ENCODE results near the gene RCN1. TPM values are rescaled to one million over a fixed set of nuclear protein-coding genes. Genes with fewer than 3 reads are reported as not detected.

The RCN1 gene
- total and polyA plus RNA-seq, 2 experiments from 2014 or later = 534 to 557 TPM

- H3K4me2 ChIP-seq (ENCODE audit: unreplicated experiment) = no peak overlapping the region
- H4K20me1 ChIP-seq (ENCODE audit: insufficient read depth) = no peaks in the 10 kb centered on the region
- DNase-seq = no peak
- H3K27ac ChIP-seq = no peak overlapping the region
- 90% methylated on average over 5 of the region's 5 CpGs for WGBS, 2 experiments (ENCODE audit: low coverage in 1 of 2, low lambda C conversion rate in 2 of 2, missing lambda C conversion rate in 2 of 2)
- no peak overlapping the region for H3K9ac ChIP-seq
- TF ChIP-seq EZH2phosphoT487 (IDR thresholded peaks at IDR 0.05; ENCODE audit: insufficient read depth, low read depth) (no peak), EZH2 (IDR thresholded peaks at IDR 0.05; ENCODE audit: insufficient read depth, poor library complexity, severe bottlenecking) (no peak)
- no peaks in the 10 kb centered on the region for H3K9me3 ChIP-seq (ENCODE audit: low read depth)
- H3F3A ChIP-seq (ENCODE audit: insufficient read depth) = peaks cover 47% of the 10 kb centered on the region
- H3K4me1 ChIP-seq (ENCODE audit: insufficient read depth) = no peaks in the 10 kb centered on the region
- peaks cover 14% of the 10 kb centered on the region for H3K79me2 ChIP-seq (ENCODE audit: insufficient read depth)
- no peak overlapping the region for H2AFZ ChIP-seq
- peaks cover 58% of the 10 kb centered on the region for H3K36me3 ChIP-seq (ENCODE audit: low read depth)
- H3K4me3 ChIP-seq = no peak overlapping the region
- H3K9me2 ChIP-seq (ENCODE audit: insufficient read depth) = no peaks in the 10 kb centered on the region
- in situ Hi-C loops (cut with MboI) = no loop called here
- no peaks in the 10 kb centered on the region for H3K27me3 ChIP-seq (replicated peaks; ENCODE audit: insufficient read depth)
Measured at GRCh38 chr11:32103941-32104340, 13.1 kb downstream of the RCN1 start.

- Histone ChIP-seq H3K36me3 (ENCODE audit: low read depth) (peaks cover 39% of the 10 kb centered on the region), H3K9ac (no peak overlapping the region), H3F3A (ENCODE audit: insufficient read depth) (peaks cover 47% of the 10 kb centered on the region), H3K4me1 (ENCODE audit: insufficient read depth) (no peaks in the 10 kb centered on the region), H4K20me1 (ENCODE audit: insufficient read depth) (no peaks in the 10 kb centered on the region), H3K4me3 (no peak overlapping the region), H2AFZ (no peak overlapping the region), H3K9me2 (ENCODE audit: insufficient read depth) (no peaks in the 10 kb centered on the region), H3K79me2 (ENCODE audit: insufficient read depth) (no peaks in the 10 kb centered on the region), H3K4me2 (ENCODE audit: unreplicated experiment) (no peak overlapping the region), H3K27ac (no peak overlapping the region), H3K27me3 (replicated peaks; ENCODE audit: insufficient read depth) (no peaks in the 10 kb centered on the region), H3K9me3 (ENCODE audit: low read depth) (no peaks in the 10 kb centered on the region)
- in situ Hi-C loops (cut with MboI) = no loop called here
- no peak for DNase-seq
- WGBS, 2 experiments (ENCODE audit: low coverage in 1 of 2, low lambda C conversion rate in 2 of 2, missing lambda C conversion rate in 2 of 2) = 73 to 75% methylated on average over 7 of the region's 7 CpGs
- TF ChIP-seq EZH2phosphoT487 (IDR thresholded peaks at IDR 0.05; ENCODE audit: insufficient read depth, low read depth) (no peak), EZH2 (IDR thresholded peaks at IDR 0.05; ENCODE audit: insufficient read depth, poor library complexity, severe bottlenecking) (no peak)
Measured at GRCh38 chr11:32105871-32106560, 15.1 kb downstream of the RCN1 start.

- 53% methylated on average over 6 of the region's 6 CpGs for WGBS, 2 experiments (ENCODE audit: low coverage in 1 of 2, low lambda C conversion rate in 2 of 2, missing lambda C conversion rate in 2 of 2)
- H3K4me3 ChIP-seq = no peak overlapping the region
Measured at GRCh38 chr11:32107647-32108046, 16.8 kb downstream of the RCN1 start.

GRCh38 chr11:32108576-32108975, 17.7 kb downstream of the RCN1 start:
- in situ Hi-C loops (cut with MboI) = no loop called here
- no peak overlapping the region for H2AFZ ChIP-seq

More at GRCh38 chr11:32107647-32108046, 16.8 kb downstream of the RCN1 start:
- Histone ChIP-seq H2AFZ (no peak overlapping the region), H3K36me3 (ENCODE audit: low read depth) (peaks cover 22% of the 10 kb centered on the region), H3K27me3 (replicated peaks; ENCODE audit: insufficient read depth) (no peaks in the 10 kb centered on the region), H3F3A (ENCODE audit: insufficient read depth) (peaks cover 47% of the 10 kb centered on the region), H3K4me1 (ENCODE audit: insufficient read depth) (no peaks in the 10 kb centered on the region), H3K4me2 (ENCODE audit: unreplicated experiment) (no peak overlapping the region), H3K27ac (no peak overlapping the region), H3K79me2 (ENCODE audit: insufficient read depth) (no peaks in the 10 kb centered on the region), H4K20me1 (ENCODE audit: insufficient read depth) (no peaks in the 10 kb centered on the region), H3K9me3 (ENCODE audit: low read depth) (no peaks in the 10 kb centered on the region), H3K9ac (no peak overlapping the region), H3K9me2 (ENCODE audit: insufficient read depth) (no peaks in the 10 kb centered on the region)
- TF ChIP-seq EZH2phosphoT487 (IDR thresholded peaks at IDR 0.05; ENCODE audit: insufficient read depth, low read depth) = no peak
- TF ChIP-seq EZH2 (IDR thresholded peaks at IDR 0.05; ENCODE audit: insufficient read depth, poor library complexity, severe bottlenecking) = no peak
- no peak for DNase-seq
- in situ Hi-C loops (cut with MboI) = no loop called here

More at GRCh38 chr11:32108576-32108975, 17.7 kb downstream of the RCN1 start:
- no peaks in the 10 kb centered on the region for H3K79me2 ChIP-seq (ENCODE audit: insufficient read depth)
- peaks cover 44% of the 10 kb centered on the region for H3F3A ChIP-seq (ENCODE audit: insufficient read depth)
- H3K9me3 ChIP-seq (ENCODE audit: low read depth) = no peaks in the 10 kb centered on the region
- H3K4me1 ChIP-seq (ENCODE audit: insufficient read depth) = no peaks in the 10 kb centered on the region
- no peak overlapping the region for H3K9ac ChIP-seq
- no peak overlapping the region for H3K27ac ChIP-seq
- H3K4me3 ChIP-seq = no peak overlapping the region
- H3K4me2 ChIP-seq (ENCODE audit: unreplicated experiment) = no peak overlapping the region
- H4K20me1 ChIP-seq (ENCODE audit: insufficient read depth) = no peaks in the 10 kb centered on the region
- H3K36me3 ChIP-seq (ENCODE audit: low read depth) = peaks cover 18% of the 10 kb centered on the region
- no peaks in the 10 kb centered on the region for H3K9me2 ChIP-seq (ENCODE audit: insufficient read depth)
- no peak for DNase-seq
- H3K27me3 ChIP-seq (replicated peaks; ENCODE audit: insufficient read depth) = no peaks in the 10 kb centered on the region
- TF ChIP-seq EZH2 (IDR thresholded peaks at IDR 0.05; ENCODE audit: insufficient read depth, poor library complexity, severe bottlenecking) (no peak), EZH2phosphoT487 (IDR thresholded peaks at IDR 0.05; ENCODE audit: insufficient read depth, low read depth) (no peak)
